ENCODE data around the gene TCF25.

- TF ChIP-seq CTCF (IDR thresholded peaks at IDR 0.05; ENCODE audit: poor library complexity), result no peak
- no peak for TF ChIP-seq EZH2phosphoT487 (IDR thresholded peaks at IDR 0.05; ENCODE audit: low read depth, severe bottlenecking, unreplicated experiment)
- no peak for TF ChIP-seq EZH2 (IDR thresholded peaks at IDR 0.05; ENCODE audit: borderline replicate concordance)
Measured at GRCh38 chr16:89864527-89864820, 8.9 kb upstream of the TCF25 start.

Measured in hepatocyte (in vitro differentiated cells).